Fibroblast of skin of scalp (primary cell): ENCODE results near the gene EIF2S3B. TPM values are rescaled to one million over a fixed set of nuclear protein-coding genes. Genes with fewer than 3 reads are reported as not detected.
"Not testable (repeated sequence)": the region's sequence is repeated elsewhere in the genome, so short reads cannot be mapped to it uniquely, and the experiment has no call there.

ENCODE experiments used
- DNase-seq: peaks from one replicate; pipeline ENCODE4 v3.0.0-alpha.2; 2013
- polyA plus RNA-seq, 2 experiments: library from polyadenylated mRNA; unstranded; fragments of 120-200 nt; gene quantifications; one replicate each; pipeline ENCODE4 v1.2.1, GENCODE V29; 2013; ENCODE audit not compliant: insufficient read length in 2 of 2

Gene EIF2S3B
- polyA plus RNA-seq (2013, experiment 1 of 2; ENCODE audit: insufficient read length), result 0.71 TPM
- 1.4 TPM for polyA plus RNA-seq (2013, experiment 2 of 2; ENCODE audit: insufficient read length)

- no peak for DNase-seq
Measured at GRCh38 chr12:10505620-10506019, at the start of gene EIF2S3B. Gene EIF2S3B, plus strand, starts transcription at chr12:10505890. Its CDS starts 13 bp downstream, at chr12:10505903.

GRCh38 chr12:10456856-10457255 lies 48.8 kb upstream of the EIF2S3B start:
- DNase-seq, result no peak

DNA sequence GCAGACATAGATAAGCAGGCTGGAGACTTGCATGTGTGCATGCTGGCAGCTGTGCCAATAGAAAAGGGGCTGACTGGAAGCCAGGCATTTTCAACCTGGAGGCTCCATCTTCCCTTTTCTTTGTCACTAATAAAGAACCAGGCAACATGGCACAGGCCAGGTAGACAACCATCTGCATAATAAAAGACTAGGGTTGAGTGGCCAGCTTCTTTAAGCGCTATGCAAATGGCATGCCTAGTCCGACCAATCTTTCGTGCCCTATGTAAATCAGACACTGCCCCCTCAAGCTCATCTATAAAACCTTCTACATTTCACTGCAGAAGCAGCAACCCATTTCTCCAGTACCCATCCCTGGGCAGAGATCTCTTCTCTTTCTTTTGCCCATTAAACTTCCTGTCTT lies 47.9 kb upstream of the EIF2S3B start:
- no peak for DNase-seq

DNA sequence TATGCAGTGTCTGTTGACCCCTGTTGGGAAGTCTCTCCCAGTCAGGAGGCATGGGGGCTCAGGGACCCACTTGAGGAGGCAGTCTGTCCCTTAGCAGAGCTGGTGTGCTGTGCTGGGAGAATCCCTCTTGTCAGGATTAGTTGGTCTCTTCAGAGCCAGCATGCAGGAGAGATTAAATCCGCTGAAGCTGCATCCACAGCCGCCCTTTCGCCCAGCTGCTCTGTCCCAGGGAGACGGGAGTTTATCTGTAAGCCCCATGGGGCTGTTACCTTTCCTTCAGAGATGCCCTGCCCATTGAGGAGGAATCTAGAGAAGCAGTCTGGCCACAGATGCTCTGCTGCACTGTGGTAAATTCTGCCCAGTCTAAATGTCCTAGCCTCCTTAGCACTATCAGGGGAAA lies 39.4 kb upstream of the EIF2S3B start:
- DNase-seq, result no peak

GRCh38 chr12:10469701-10470100 lies 36.0 kb upstream of the EIF2S3B start:
- no peak for DNase-seq

- not testable (repeated sequence) for DNase-seq
Measured at GRCh38 chr12:10472808-10473207, 32.9 kb upstream of the EIF2S3B start.

- DNase-seq, result not testable (repeated sequence)
Measured at GRCh38 chr12:10481901-10482300, 23.8 kb upstream of the EIF2S3B start.

- DNase-seq, result not testable (repeated sequence)
Measured at GRCh38 chr12:10487328-10487727, 18.4 kb upstream of the EIF2S3B start.

GRCh38 chr12:10491766-10492165 lies 13.9 kb upstream of the EIF2S3B start:
- no peak for DNase-seq

- no peak for DNase-seq
Measured at GRCh38 chr12:10497602-10498001, 8.1 kb upstream of the EIF2S3B start.

DNA sequence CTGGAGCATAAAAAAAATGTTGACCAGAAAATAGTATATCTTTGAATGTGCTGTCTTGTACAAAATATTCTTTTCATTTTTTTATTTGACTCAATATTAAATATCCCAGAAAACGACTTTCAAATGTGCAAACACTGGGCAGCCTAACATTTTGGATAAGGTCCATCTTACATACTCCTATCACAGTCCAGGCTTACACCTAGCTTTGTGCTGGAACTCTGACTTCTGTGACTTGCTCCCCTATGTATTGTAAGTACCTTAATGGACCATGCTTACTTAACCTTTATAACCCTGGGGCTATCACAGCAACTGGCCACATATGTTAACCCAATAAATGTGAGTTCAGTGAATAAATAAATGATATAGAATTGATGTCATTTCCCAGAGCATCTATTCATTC lies 7.6 kb upstream of the EIF2S3B start:
- no peak for DNase-seq

GRCh38 chr12:10501030-10501429 lies 4.7 kb upstream of the EIF2S3B start:
- peak; percentile 6 for DNase-seq

- no peak for DNase-seq
Measured at GRCh38 chr12:10503460-10503859, 2.2 kb upstream of the EIF2S3B start.

DNA sequence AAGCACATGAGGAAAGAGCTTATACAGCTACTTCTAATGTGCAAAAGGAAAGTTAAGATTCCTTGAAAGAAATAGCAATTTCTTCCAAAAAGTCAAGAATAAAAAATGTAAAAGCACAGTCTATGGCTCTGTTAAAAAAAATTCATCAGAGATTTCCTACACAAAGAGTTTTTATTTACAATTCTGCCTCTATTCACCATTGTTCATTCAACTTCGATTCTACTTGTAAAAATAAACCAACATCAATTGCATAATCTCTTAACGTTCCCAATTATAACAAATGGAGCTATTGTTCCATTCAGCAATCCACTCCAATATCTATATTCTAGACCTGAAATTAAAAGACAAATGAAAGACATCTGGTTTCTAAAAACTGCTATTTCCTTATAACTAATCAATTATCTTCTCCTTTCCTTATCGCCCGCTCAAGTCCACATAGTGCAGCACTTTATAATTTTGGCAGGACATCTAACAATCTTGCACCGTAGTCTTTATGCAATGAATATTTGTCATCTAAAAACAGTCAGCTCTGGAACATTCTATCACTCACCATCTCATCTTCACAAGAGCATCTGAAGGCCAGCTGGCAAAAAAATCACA lies 6.2 kb downstream of the EIF2S3B start:
- no peak for DNase-seq

DNA sequence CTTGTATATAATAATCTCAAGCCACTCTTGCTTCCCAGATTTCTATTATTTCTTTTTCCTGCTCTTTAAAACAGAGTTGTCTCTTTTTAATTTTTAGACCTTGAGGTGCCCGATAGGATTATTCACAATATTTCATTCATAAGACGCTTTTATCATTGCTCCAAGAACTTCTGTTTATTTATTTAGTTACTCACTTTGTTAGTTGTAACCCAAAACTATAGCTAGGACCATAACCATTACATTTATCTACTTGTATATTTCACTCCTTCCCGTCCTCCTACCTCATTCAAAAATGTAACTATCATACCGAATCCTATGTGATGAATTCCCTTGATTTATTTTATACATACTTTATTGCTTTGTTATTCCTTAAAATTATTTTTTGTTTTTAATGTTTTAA lies 7.1 kb downstream of the EIF2S3B start:
- no peak for DNase-seq

- DNase-seq, result no peak
Measured at GRCh38 chr12:10521555-10521954, 15.9 kb downstream of the EIF2S3B start.

GRCh38 chr12:10528174-10528953 lies 22.7 kb downstream of the EIF2S3B start:
- DNase-seq, result no peak

DNA sequence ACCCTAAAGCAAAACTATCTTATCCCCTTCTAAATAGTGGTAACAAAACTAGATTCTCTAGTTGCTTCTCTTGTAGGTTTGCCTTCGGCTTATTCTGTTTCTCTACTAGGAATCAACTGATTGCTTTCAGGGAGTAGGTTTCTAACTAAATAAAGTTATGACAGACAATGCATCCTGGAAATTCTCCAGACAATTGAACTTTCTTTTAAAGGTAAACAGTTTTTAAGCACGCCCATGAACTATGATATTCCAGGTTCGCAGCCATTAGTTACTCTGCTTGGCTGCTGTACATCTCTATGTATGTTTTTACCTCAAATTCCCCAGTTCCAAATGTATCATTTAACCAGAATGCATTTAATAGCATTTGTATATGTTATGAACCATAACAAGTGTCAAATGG lies 23.9 kb downstream of the EIF2S3B start:
- DNase-seq, result no peak

- no peak for DNase-seq
Measured at GRCh38 chr12:10537721-10538120, 32.0 kb downstream of the EIF2S3B start.

- peak; percentile 25 for DNase-seq
Measured at GRCh38 chr12:10540776-10541205, 35.1 kb downstream of the EIF2S3B start.

DNA sequence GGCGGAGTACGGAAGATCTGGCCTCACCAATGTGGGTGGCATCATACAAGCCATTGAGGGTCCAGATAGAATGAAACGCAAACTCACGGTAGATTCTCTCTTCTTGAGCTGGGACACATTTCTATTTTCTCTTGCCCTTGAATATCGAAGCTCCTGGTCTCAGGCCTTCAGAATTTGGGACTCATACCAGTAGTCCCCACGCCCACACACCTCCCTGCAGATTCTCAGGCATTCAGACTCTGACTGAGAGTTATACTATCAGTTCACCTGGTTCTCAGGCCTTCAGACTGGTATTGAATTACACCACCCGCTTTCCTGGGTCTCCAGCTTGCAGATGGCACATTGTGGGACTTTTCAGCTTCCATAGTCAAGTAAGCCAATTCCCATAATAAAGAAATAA lies 37.8 kb downstream of the EIF2S3B start:
- DNase-seq, result no peak

- no peak for DNase-seq
Measured at GRCh38 chr12:10551375-10551774, 45.7 kb downstream of the EIF2S3B start.

DNA sequence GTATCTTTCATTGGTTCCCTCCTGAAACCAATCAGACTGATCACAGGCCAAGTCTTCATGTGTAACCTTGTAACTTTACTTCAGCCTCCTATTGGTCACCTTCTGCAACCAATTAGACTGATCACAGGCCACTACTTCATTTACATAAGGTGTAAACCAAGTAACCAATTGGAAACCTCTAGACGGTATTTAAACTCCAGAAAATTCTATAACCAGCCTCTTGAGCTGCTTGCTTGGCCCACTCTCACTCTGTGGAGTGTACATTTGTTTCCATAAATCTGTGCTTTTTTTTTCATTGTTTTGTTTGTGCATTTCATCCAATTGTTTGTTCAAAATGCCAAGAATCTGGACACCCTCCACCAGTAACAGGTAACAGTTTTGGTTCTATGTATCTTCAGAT lies 47.5 kb downstream of the EIF2S3B start:
- DNase-seq, result no peak

DNA sequence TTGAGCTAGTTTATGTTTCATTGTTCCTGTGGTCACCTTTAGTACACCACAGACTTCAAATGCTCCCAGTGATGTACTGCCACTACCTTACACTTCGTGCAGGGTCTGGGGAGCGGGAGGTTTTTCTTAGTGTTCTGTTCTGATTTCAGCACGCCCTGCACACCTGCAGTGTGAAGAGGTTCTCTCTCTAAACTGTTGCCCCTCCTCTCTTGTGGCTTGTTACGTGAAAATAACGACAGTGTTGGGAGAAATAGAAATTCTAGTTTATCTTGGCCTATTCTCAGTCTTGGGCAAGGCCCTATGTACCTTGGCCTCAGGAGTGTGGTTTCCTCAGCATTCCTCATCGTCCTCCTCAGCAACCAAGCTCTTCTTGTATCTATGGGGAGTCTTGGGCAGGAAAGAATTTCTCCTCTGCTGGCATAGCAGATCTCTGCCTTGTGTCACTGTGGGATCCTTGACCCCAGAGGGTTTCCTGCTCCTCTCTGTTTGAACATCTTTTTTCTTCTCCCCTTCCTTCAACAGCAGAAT lies 48.6 kb downstream of the EIF2S3B start:
- no peak for DNase-seq
